ENCODE data around the gene SLC11A2.

DNA sequence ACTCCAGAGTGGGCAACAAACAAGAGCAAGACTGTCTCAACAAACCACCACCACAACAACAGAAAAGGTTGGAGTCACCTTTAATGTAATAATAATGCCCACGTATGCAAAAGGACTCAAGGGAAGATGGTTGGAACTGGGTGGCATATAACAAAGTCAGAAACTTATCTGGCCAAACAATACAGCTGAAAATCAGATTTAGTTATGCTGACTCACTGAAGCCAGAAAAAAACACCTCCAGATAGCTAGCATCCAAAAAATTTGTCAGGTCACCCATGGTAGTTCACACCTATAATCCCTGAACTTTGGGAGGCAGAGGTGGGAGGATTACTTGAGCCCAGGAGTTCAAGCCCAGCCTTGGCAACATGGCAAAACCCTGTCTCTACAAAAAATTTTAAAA is 24.4 kb downstream of the SLC11A2 start:
- TF ChIP-seq, protein P1, sequence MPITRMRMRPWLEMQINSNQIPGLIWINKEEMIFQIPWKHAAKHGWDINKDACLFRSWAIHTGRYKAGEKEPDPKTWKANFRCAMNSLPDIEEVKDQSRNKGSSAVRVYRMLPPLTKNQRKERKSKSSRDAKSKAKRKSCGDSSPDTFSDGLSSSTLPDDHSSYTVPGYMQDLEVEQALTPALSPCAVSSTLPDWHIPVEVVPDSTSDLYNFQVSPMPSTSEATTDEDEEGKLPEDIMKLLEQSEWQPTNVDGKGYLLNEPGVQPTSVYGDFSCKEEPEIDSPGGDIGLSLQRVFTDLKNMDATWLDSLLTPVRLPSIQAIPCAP (CRISPR knock-in tag; IDR thresholded peaks at IDR 0.05; ENCODE audit: borderline replicate concordance): no peak
- TF ChIP-seq GATAD2B (IDR thresholded peaks at IDR 0.05; ENCODE audit: borderline replicate concordance) (no peak), BRD4 (IDR thresholded peaks at IDR 0.05) (no peak), L3MBTL2 (IDR thresholded peaks at IDR 0.05) (no peak), E2F3 (CRISPR knock-in tag; IDR thresholded peaks at IDR 0.05) (no peak), SIX5 (IDR thresholded peaks at IDR 0.05; ENCODE audit: borderline replicate concordance in 1 of 2, insufficient read depth in 1 of 2, low read depth in 1 of 2, low read length in 2 of 2) (no peak), CTCF (IDR thresholded peaks at IDR 0.05 in 2 of 3, conservative IDR thresholded peaks at IDR 0.05 in 1 of 3; ENCODE audit: insufficient read depth in 2 of 3, low read depth in 1 of 3, low read length in 3 of 3) (no peak)
